Prostate gland (tissue), 2 donors: ENCODE results near the gene GBX2. TPM values are rescaled to one million over a fixed set of nuclear protein-coding genes. Genes with fewer than 3 reads are reported as not detected.

Experiments
- DNase-seq: peaks from one replicate; pipeline ENCODE4 v3.0.0-alpha.2; 2019; ENCODE audit warnings: low spot score
- H3K27ac ChIP-seq, 2 donors: fragments of 200-600 bp; sonication (generic); 2 replicates each; pipeline ENCODE4 v1.5.1; 2017 to 2019
- H3K27me3 ChIP-seq: fragments of 200-600 bp; sonication (generic); replicated peaks from 2 replicates; pipeline ENCODE4 v1.5.1; 2019; ENCODE audit not compliant: insufficient read depth
- H3K36me3 ChIP-seq, 2 donors: fragments of 200-600 bp; sonication (generic); 1 replicate in 1 of 2; 2 replicates in 1 of 2; pipeline versions ENCODE4 v1.5.1 to v1.8.1; 2017 to 2019
- H3K4me1 ChIP-seq: fragments of 200-600 bp; sonication (generic); replicated peaks from 2 replicates; pipeline ENCODE4 v1.5.1; 2019
- H3K4me3 ChIP-seq, 2 donors: fragments of 200-600 bp; sonication (generic); 2 replicates each; pipeline ENCODE4 v1.5.1; 2017 to 2019
- H3K9me3 ChIP-seq: fragments of 200-600 bp; sonication (generic); 2 replicates; pipeline ENCODE4 v1.5.1; 2017
- POLR2A ChIP-seq: fragments of 450-650 bp; IDR thresholded peaks from one replicate; pipeline ENCODE4 v1.6.1; 2016; ENCODE audit warnings: antibody characterized with exemption, mild to moderate bottlenecking
- POLR2AphosphoS5 ChIP-seq: sonication (generic); formaldehyde crosslinking; IDR thresholded peaks from one replicate; pipeline ENCODE4 v1.6.1; 2017; ENCODE audit warnings: antibody characterized with exemption
- WGBS: methylation state at CpG from one replicate; pipeline ENCODE4 v1.1.5; 2018; 5-methylcytosine and 5-hydroxymethylcytosine counted together
- intact Hi-C: fragments of 100-400 bp; cut with DNase I; formaldehyde crosslinking; loops from one replicate; pipeline ENCODE4 v1.14.2; 2022
- small RNA-seq, 2 donors: library from RNA; depleted of rRNA; stranded (forward); fragments of <200 nt; gene quantifications; one replicate each; pipeline ENCODE3, GENCODE V24; 2016
- total RNA-seq, 2 donors: library from RNA; depleted of rRNA; stranded (reverse); fragments of >200 nt; gene quantifications; one replicate each; pipeline ENCODE4 v1.1.0, GENCODE V29; 2016
- TF ChIP-seq, protein P1 (sequence below), 4 experiments: fragments of 200-600 bp in 2 of 4; fragments of 450-650 bp in 2 of 4; sonication (generic) in 2 of 4; IDR thresholded peaks; 1 replicate in 3 of 4; 2 replicates in 1 of 4; pipeline ENCODE4 v1.5.1; 2016 to 2019; ENCODE audit warnings: antibody characterized with exemption in 4 of 4, mild to moderate bottlenecking in 2 of 4, moderate library complexity in 2 of 4

GBX2 gene
- total RNA-seq, 2 donors from 2014 or later = 0.23 TPM; not detected in 1

DNA sequence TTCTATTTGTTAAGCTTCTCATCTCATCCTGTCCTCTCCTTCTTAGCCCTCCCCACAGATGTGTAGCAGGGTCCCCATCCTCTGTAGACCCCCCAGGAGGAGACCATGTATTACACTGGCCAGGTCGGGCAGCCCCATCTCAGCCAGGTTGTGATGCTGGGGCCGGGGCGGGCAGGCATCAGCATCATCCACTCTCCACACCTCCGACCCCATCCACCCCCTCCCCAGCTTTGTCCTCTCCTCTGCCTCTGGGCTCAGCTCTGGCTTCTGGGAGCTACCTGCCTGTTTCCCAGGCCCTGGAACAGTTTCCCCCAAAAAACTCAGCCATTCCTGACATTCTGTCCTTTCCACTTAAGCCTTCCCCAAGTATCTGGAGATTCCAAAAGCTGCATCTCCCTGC lies 49.2 kb downstream of the GBX2 start:
- no peak overlapping the region for H3K4me3 ChIP-seq
- no peaks in the 10 kb centered on the region for H3K4me1 ChIP-seq
- TF ChIP-seq POLR2AphosphoS5 = no peak
- TF ChIP-seq, protein P1, sequence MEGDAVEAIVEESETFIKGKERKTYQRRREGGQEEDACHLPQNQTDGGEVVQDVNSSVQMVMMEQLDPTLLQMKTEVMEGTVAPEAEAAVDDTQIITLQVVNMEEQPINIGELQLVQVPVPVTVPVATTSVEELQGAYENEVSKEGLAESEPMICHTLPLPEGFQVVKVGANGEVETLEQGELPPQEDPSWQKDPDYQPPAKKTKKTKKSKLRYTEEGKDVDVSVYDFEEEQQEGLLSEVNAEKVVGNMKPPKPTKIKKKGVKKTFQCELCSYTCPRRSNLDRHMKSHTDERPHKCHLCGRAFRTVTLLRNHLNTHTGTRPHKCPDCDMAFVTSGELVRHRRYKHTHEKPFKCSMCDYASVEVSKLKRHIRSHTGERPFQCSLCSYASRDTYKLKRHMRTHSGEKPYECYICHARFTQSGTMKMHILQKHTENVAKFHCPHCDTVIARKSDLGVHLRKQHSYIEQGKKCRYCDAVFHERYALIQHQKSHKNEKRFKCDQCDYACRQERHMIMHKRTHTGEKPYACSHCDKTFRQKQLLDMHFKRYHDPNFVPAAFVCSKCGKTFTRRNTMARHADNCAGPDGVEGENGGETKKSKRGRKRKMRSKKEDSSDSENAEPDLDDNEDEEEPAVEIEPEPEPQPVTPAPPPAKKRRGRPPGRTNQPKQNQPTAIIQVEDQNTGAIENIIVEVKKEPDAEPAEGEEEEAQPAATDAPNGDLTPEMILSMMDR (IDR thresholded peaks at IDR 0.05) = no peak
- 95% methylated on average over 4 of the region's 4 CpGs for WGBS
- no peaks in the 10 kb centered on the region for H3K9me3 ChIP-seq
- H3K36me3 ChIP-seq = no peaks in the 10 kb centered on the region
- intact Hi-C loops = no loop called here
- H3K27ac ChIP-seq = no peak overlapping the region
- DNase-seq = no peak
- no peaks in the 10 kb centered on the region for H3K27me3 ChIP-seq

GRCh38 chr2:236117861-236118269 lies 50.3 kb downstream of the GBX2 start:
- Histone ChIP-seq H3K36me3 (no peaks in the 10 kb centered on the region), H3K27me3 (no peaks in the 10 kb centered on the region), H3K4me1 (no peaks in the 10 kb centered on the region), H3K4me3 (no peak overlapping the region), H3K9me3 (no peaks in the 10 kb centered on the region), H3K27ac (no peak overlapping the region)
- DNase-seq = no peak
- intact Hi-C loops = no loop called here
- TF ChIP-seq POLR2AphosphoS5 (no peak), POLR2A (no peak)
- TF ChIP-seq, protein P1 (IDR thresholded peaks at IDR 0.05) = no peak
- 76% methylated on average over 10 of the region's 10 CpGs for WGBS

- intact Hi-C loops = no loop called here
- WGBS = 82% methylated on average over 10 of the region's 10 CpGs
These were observed 50.8 kb downstream of the GBX2 start for GRCh38 chr2:236117401-236117800.

More at GRCh38 chr2:236117401-236117800, 50.8 kb downstream of the GBX2 start:
- no peaks in the 10 kb centered on the region for H3K36me3 ChIP-seq
- no peak overlapping the region for H3K27ac ChIP-seq
- TF ChIP-seq POLR2AphosphoS5 (no peak), POLR2A (no peak)
- TF ChIP-seq, protein P1 (IDR thresholded peaks at IDR 0.05) = no peak
- no peaks in the 10 kb centered on the region for H3K9me3 ChIP-seq
- no peak for DNase-seq
- no peaks in the 10 kb centered on the region for H3K27me3 ChIP-seq
- H3K4me1 ChIP-seq = no peaks in the 10 kb centered on the region
- H3K4me3 ChIP-seq = no peak overlapping the region

Small RNA genes lying within 50 kb of the gene (small RNA-seq; reads per million reads assigned to genes)
- gene RF00019 (0 reads per million in 2 donors), gene RNU1-31P (0 reads per million in 2 donors)

Other genes starting within 250 kb of the GBX2 start
- gene ASB18, start 96.0 kb upstream of the GBX2 start, total RNA-seq = not detected